Mucosa of stomach (tissue), 1 donor: ENCODE results near the gene TMEM151A.
"Not testable (repeated sequence)": the region's sequence is repeated elsewhere in the genome, so short reads cannot be mapped to it uniquely, and the experiment has no call there.

ENCODE experiments used
- H3K27me3 ChIP-seq: one replicate; pipeline ENCODE4 v1.7.0; 2013; ENCODE audit warnings: mild to moderate bottlenecking, low read length; ENCODE audit not compliant: control insufficient read depth, insufficient read depth
- H3K36me3 ChIP-seq: one replicate; pipeline ENCODE4 v1.7.0; 2013; ENCODE audit warnings: low read length; ENCODE audit not compliant: control insufficient read depth, insufficient read depth
- H3K4me1 ChIP-seq: one replicate; pipeline ENCODE4 v1.7.0; 2013; ENCODE audit warnings: mild to moderate bottlenecking, low read length; ENCODE audit not compliant: control insufficient read depth, insufficient read depth
- H3K4me3 ChIP-seq: one replicate; pipeline ENCODE4 v1.7.0; 2013; ENCODE audit warnings: low read length
- H3K9ac ChIP-seq: one replicate; pipeline ENCODE4 v1.7.0; 2013; ENCODE audit warnings: mild to moderate bottlenecking, low read length, moderate library complexity
- H3K9me3 ChIP-seq: one replicate; pipeline ENCODE4 v1.7.0; 2013; ENCODE audit warnings: mild to moderate bottlenecking, low read length, moderate library complexity; ENCODE audit not compliant: control insufficient read depth
- donor health status: Pancreatic carcinoma.

TMEM151A gene

GRCh38 chr11:66315921-66316811, 24.5 kb downstream of the TMEM151A start:
- Histone ChIP-seq H3K4me1 (peaks cover 10% of the 10 kb centered on the region), H3K9me3 (no peaks in the 10 kb centered on the region), H3K27me3 (peaks cover 3% of the 10 kb centered on the region), H3K36me3 (no peaks in the 10 kb centered on the region), H3K4me3 (no peak overlapping the region), H3K9ac (no peak overlapping the region)

- H3K9ac ChIP-seq = no peak within 1 kb of the TSS
- no peaks in the 10 kb centered on the region for H3K9me3 ChIP-seq
- H3K36me3 ChIP-seq = no peaks in the 10 kb centered on the region
- H3K4me3 ChIP-seq = no peak within 1 kb of the TSS
- peaks cover 7% of the 10 kb centered on the region for H3K4me1 ChIP-seq
- peaks cover 3% of the 10 kb centered on the region for H3K27me3 ChIP-seq
Observed at GRCh38 chr11:66316849-66317251, 25.2 kb downstream of the TMEM151A start, which contains the start of gene CD248. Gene CD248 (minus strand): TSS chr11:66317044. CDS start chr11:66317027, 17 bp downstream.

- no peak overlapping the region for H3K4me3 ChIP-seq
- no peaks in the 10 kb centered on the region for H3K9me3 ChIP-seq
- H3K4me1 ChIP-seq = peaks cover 7% of the 10 kb centered on the region
- H3K9ac ChIP-seq = no peak overlapping the region
- H3K27me3 ChIP-seq = peaks cover 3% of the 10 kb centered on the region
- no peaks in the 10 kb centered on the region for H3K36me3 ChIP-seq
Observed at GRCh38 chr11:66317322-66317722, 25.6 kb downstream of the TMEM151A start.

GRCh38 chr11:66317723-66318599, 26.3 kb downstream of the TMEM151A start:
- H3K9ac ChIP-seq = no peak overlapping the region

GRCh38 chr11:66318600-66318970, 26.9 kb downstream of the TMEM151A start:
- Histone ChIP-seq H3K27me3 (peaks cover 3% of the 10 kb centered on the region), H3K4me3 (no peak overlapping the region), H3K4me1 (no peaks in the 10 kb centered on the region), H3K9me3 (no peaks in the 10 kb centered on the region), H3K36me3 (no peaks in the 10 kb centered on the region), H3K9ac (no peak overlapping the region)

More at GRCh38 chr11:66317723-66318599, 26.3 kb downstream of the TMEM151A start:
- Histone ChIP-seq H3K9me3 (no peaks in the 10 kb centered on the region), H3K27me3 (peaks cover 3% of the 10 kb centered on the region), H3K36me3 (no peaks in the 10 kb centered on the region), H3K4me1 (peaks cover 6% of the 10 kb centered on the region), H3K4me3 (no peak overlapping the region)

GRCh38 chr11:66320289-66320688, 28.6 kb downstream of the TMEM151A start:
- not testable (repeated sequence) for H3K9me3 ChIP-seq, H3K27me3 ChIP-seq, H3K4me3 ChIP-seq, H3K36me3 ChIP-seq, H3K9ac ChIP-seq, H3K4me1 ChIP-seq

- H3K9ac ChIP-seq, H3K27me3 ChIP-seq, H3K36me3 ChIP-seq, H3K4me3 ChIP-seq, H3K9me3 ChIP-seq, H3K4me1 ChIP-seq: not testable (repeated sequence)
Observed at GRCh38 chr11:66320748-66321147, 29.1 kb downstream of the TMEM151A start.

- Histone ChIP-seq H3K9me3 (no peaks in the 10 kb centered on the region), H3K4me1 (no peaks in the 10 kb centered on the region), H3K27me3 (peaks cover 3% of the 10 kb centered on the region), H3K9ac (no peak overlapping the region), H3K36me3 (no peaks in the 10 kb centered on the region), H3K4me3 (no peak overlapping the region)
Observed at GRCh38 chr11:66321606-66322005, 29.9 kb downstream of the TMEM151A start.

GRCh38 chr11:66322732-66323427, 31.2 kb downstream of the TMEM151A start:
- H3K4me1 ChIP-seq = peaks cover 5% of the 10 kb centered on the region
- H3K36me3 ChIP-seq = no peaks in the 10 kb centered on the region
- no peak overlapping the region for H3K9ac ChIP-seq
- no peak overlapping the region for H3K4me3 ChIP-seq
- H3K27me3 ChIP-seq = peaks cover 3% of the 10 kb centered on the region
- H3K9me3 ChIP-seq = no peaks in the 10 kb centered on the region

GRCh38 chr11:66323684-66324083, 32.0 kb downstream of the TMEM151A start:
- no peak overlapping the region for H3K4me3 ChIP-seq
- H3K9me3 ChIP-seq = no peaks in the 10 kb centered on the region
- peaks cover 2% of the 10 kb centered on the region for H3K27me3 ChIP-seq
- H3K9ac ChIP-seq = no peak overlapping the region
- H3K4me1 ChIP-seq = peaks cover 13% of the 10 kb centered on the region
- H3K36me3 ChIP-seq = no peaks in the 10 kb centered on the region

GRCh38 chr11:66324664-66325063, 33.0 kb downstream of the TMEM151A start:
- peaks cover 15% of the 10 kb centered on the region for H3K4me1 ChIP-seq
- H3K27me3 ChIP-seq = no peaks in the 10 kb centered on the region
- no peaks in the 10 kb centered on the region for H3K36me3 ChIP-seq
- H3K9me3 ChIP-seq = no peaks in the 10 kb centered on the region
- no peak overlapping the region for H3K4me3 ChIP-seq
- H3K9ac ChIP-seq = no peak overlapping the region
